Measurements from ENCODE around the gene DRGX. TPM values are rescaled to one million over a fixed set of nuclear protein-coding genes. Genes with fewer than 3 reads are reported as not detected.

DRGX gene
- total and polyA plus RNA-seq, 2 donors (not counting 3 experiments of a cell fraction or from before 2014, with no cell fraction given) = not detected

- H3K9me3 ChIP-seq (replicated peaks; ENCODE audit: control insufficient read depth, insufficient read depth, low read length) = no peaks in the 10 kb centered on the region
- no peak overlapping the region for H2AFZ ChIP-seq (ENCODE audit: low read depth, low read length)
- no peak overlapping the region for H3K4me2 ChIP-seq (ENCODE audit: insufficient read depth, low read length)
- no peak overlapping the region for H3K4me3 ChIP-seq (replicated peaks in 1 of 3; ENCODE audit: insufficient read depth in 1 of 3, low read depth in 1 of 3, low read length in 3 of 3)
- TF ChIP-seq POLR2AphosphoS5 (IDR thresholded peaks at IDR 0.05; ENCODE audit: insufficient read depth, low read depth, low read length) = no peak
- no peak for TF ChIP-seq EZH2 (IDR thresholded peaks at IDR 0.05; ENCODE audit: borderline replicate concordance, low read depth, low read length, severe bottlenecking)
- TF ChIP-seq FOS (IDR thresholded peaks at IDR 0.05; ENCODE audit: borderline replicate concordance, insufficient read depth, low read length) = no peak
- no peak for TF ChIP-seq POLR2A (IDR thresholded peaks at IDR 0.05; ENCODE audit: low read depth, low read length)
- no peak for TF ChIP-seq GATA2 (IDR thresholded peaks at IDR 0.05; ENCODE audit: insufficient read depth, insufficient read length, low read depth, low read length)
- no peak for TF ChIP-seq CTCF (IDR thresholded peaks at IDR 0.05; ENCODE audit: extremely low read depth in 1 of 2, insufficient read depth in 1 of 2, low read depth in 1 of 2, low read length in 2 of 2)
- no peak for TF ChIP-seq MAX (IDR thresholded peaks at IDR 0.05; ENCODE audit: insufficient read depth, insufficient read length)
- TF ChIP-seq JUN (IDR thresholded peaks at IDR 0.05; ENCODE audit: borderline replicate concordance, insufficient read depth, insufficient read length, low read depth) = no peak
- no peak for TF ChIP-seq MYC (IDR thresholded peaks at IDR 0.05; ENCODE audit: low read depth, low read length)
- FAIRE-seq = no peak
- POLR2A ChIA-PET = no interaction called here
- no peak overlapping the region for H3K9ac ChIP-seq (replicated peaks; ENCODE audit: extremely low read depth, insufficient read depth, low read length)
- intact Hi-C loops (cut with micrococcal nuclease) = no loop called here
- H3K27ac ChIP-seq (ENCODE audit: insufficient read depth, low read depth, low read length) = no peak overlapping the region
- H3K27me3 ChIP-seq (ENCODE audit: control insufficient read depth in 2 of 2, insufficient read depth in 2 of 2, low read length in 2 of 2) = no peaks in the 10 kb centered on the region
- no peaks in the 10 kb centered on the region for H3K4me1 ChIP-seq (ENCODE audit: control insufficient read depth, extremely low read depth, insufficient read depth, low read length)
- BruUV-seq (replicated peaks) = no TSS peak
- dilution Hi-C loops (cut with MboI; ENCODE audit: extremely low pct_ligation_motif_present, low sequenced_read_pairs) = no loop called here
- H3K79me2 ChIP-seq (ENCODE audit: control insufficient read depth, insufficient read depth, low read length) = no peaks in the 10 kb centered on the region
- no peaks in the 10 kb centered on the region for H3K36me3 ChIP-seq (ENCODE audit: control insufficient read depth in 2 of 2, extremely low read depth in 1 of 2, insufficient read depth in 2 of 2, low read length in 2 of 2)
- CTCF ChIA-PET = no interaction called here
- no peak for DNase-seq (ENCODE audit: low read depth, low spot score)
- H4K20me1 ChIP-seq (replicated peaks; ENCODE audit: control insufficient read depth, extremely low read depth, insufficient read depth, low read length) = no peaks in the 10 kb centered on the region
- H3K9me1 ChIP-seq (replicated peaks; ENCODE audit: control insufficient read depth, extremely low read depth, insufficient read depth, low read length) = no peaks in the 10 kb centered on the region
Observed at GRCh38 chr10:49321021-49321420, 74.9 kb downstream of the DRGX start.

All from endothelial cell of umbilical vein (primary cell).